Activated T-cell treated with anti-CD3 and anti-CD28 coated beads, Interleukin-2, amount 50 U/mL, for 4 hours (primary cell): ENCODE data around the gene CLIC3. TPM values are rescaled to one million over a fixed set of nuclear protein-coding genes. Genes with fewer than 3 reads are reported as not detected.
"Not testable (repeated sequence)": the region's sequence is repeated elsewhere in the genome, so short reads cannot be mapped to it uniquely, and the experiment has no call there.

ENCODE experiments used
- ATAC-seq, 2 donors: fragments of 200-7000 bp; cut with Tn5 transposase; one replicate each; pipeline ENCODE4 v1.10.0; 2021
- DNase-seq: peaks from one replicate; pipeline ENCODE4 v3.0.0-alpha.2; 2020
- H3K27me3 Mint-ChIP-seq: one replicate; pipeline ENCODE4 v1.8.0; 2021; ENCODE audit warnings: low read depth, mixed read lengths
- H3K36me3 Mint-ChIP-seq: one replicate; pipeline ENCODE4 v1.8.0; 2022; ENCODE audit warnings: mixed read lengths; ENCODE audit not compliant: insufficient read depth
- H3K4me1 Mint-ChIP-seq: one replicate; pipeline ENCODE4 v1.8.0; 2021; ENCODE audit warnings: low read depth, mixed read lengths
- H3K4me3 Mint-ChIP-seq: one replicate; pipeline ENCODE4 v1.8.0; 2021; ENCODE audit warnings: mild to moderate bottlenecking, moderate library complexity, mixed read lengths
- H3K9me3 Mint-ChIP-seq: one replicate; pipeline ENCODE4 v1.8.0; 2021; ENCODE audit warnings: mixed read lengths
- total RNA-seq, 3 donors: library from RNA; stranded (reverse); gene quantifications; one replicate each; pipeline ENCODE4 v1.2.1, GENCODE V29; 2021

Gene CLIC3
- total RNA-seq, 3 donors from 2014 or later: 0.18 to 0.54 TPM; not detected in 1

DNA sequence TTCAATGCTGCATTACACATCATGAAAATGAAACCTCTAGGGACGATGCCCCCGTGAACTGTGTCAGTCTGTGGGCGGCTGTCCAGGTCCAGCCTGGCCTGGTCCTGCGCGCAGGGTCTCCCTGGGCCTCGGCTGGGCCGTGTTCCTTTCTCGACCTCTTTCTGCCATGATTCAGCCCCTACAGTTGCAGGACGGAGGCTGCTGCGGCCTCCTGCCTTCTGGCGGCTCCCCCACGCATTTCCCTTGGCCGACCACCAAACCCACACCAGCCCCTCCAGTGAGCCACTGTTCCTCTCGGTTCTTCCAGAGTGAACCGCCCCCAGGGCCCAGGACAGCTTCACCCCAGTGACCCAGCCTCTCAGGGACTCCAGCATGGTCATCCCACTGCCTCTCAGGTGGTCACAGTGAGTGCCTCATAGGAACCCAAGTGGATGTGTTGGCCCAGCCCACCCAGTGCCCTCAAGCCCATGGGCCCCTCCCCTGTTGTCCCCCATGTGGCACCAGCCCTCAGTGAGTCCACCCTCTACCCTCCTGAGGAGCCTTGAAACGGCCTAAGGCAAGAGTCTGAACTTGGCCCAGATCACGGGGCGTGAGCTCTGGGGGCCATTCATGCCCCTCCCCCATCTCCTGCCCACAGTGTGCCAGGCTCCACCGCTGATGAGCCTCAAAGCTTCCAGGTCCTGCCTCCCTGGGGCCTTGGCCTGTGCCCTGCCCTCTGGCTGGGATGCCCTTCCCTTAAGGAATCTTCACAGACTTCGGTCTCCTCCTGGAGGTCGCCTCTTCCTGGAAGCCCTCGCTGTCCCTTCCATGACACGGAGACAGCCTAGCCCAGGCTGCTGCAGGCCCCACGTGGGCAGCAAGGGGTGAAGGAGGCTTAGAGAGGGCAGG, 10.0 kb upstream of the CLIC3 start:
- Mint-ChIP-seq H3K9me3 (no peaks in the 10 kb centered on the region), H3K27me3 (no peaks in the 10 kb centered on the region), H3K4me1 (peaks cover 7% of the 10 kb centered on the region), H3K36me3 (no peaks in the 10 kb centered on the region), H3K4me3 (no peak overlapping the region)
- peak; percentile 28 to 44 for ATAC-seq
- DNase-seq: no peak

DNA sequence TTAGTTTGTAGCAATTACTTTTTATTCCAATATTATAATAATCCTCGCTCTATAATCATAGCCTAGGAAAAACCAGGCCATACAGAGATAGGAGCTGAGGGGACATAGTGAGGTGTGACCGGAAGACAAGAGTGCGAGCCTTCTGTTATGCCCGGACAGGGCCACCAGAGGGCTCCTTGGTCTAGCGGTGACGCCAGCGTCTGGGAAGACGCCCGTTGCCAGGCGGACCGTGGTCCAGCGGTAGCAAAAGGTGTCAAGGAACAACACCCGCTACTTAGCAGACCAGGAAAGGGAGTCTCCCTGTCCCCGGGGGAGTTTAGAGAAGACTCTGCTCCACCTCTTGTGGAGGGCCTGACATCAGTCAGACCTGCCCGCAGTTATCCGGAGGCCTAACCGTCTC, 7.9 kb upstream of the CLIC3 start:
- not testable (repeated sequence) for H3K27me3 Mint-ChIP-seq, H3K9me3 Mint-ChIP-seq, H3K4me3 Mint-ChIP-seq, DNase-seq, ATAC-seq, H3K36me3 Mint-ChIP-seq
- H3K4me1 Mint-ChIP-seq: peaks cover 15% of the 10 kb centered on the region

DNA sequence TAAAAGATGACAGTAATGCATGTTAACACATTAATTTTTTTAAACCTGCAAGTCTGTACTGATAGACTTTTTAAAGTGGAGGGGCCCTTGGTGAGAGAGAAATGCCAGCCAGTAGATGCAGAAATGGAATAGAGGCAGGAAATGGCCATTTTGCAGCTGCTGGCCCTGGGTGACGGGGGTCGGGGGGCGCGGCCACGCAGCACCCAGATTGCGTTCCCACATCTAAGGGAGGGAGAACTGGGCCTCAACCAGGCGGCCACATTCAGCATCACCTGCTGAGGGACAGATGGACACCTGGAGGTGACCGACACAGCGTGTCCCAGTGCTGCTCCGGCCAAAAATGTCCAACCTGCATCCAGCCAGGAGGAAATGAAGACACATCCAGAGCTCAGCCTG, 6.3 kb upstream of the CLIC3 start:
- DNase-seq: no peak
- Mint-ChIP-seq H3K4me3 (no peak overlapping the region), H3K4me1 (peaks cover 23% of the 10 kb centered on the region), H3K27me3 (no peaks in the 10 kb centered on the region), H3K9me3 (no peaks in the 10 kb centered on the region), H3K36me3 (no peaks in the 10 kb centered on the region)
- no peak for ATAC-seq

DNA sequence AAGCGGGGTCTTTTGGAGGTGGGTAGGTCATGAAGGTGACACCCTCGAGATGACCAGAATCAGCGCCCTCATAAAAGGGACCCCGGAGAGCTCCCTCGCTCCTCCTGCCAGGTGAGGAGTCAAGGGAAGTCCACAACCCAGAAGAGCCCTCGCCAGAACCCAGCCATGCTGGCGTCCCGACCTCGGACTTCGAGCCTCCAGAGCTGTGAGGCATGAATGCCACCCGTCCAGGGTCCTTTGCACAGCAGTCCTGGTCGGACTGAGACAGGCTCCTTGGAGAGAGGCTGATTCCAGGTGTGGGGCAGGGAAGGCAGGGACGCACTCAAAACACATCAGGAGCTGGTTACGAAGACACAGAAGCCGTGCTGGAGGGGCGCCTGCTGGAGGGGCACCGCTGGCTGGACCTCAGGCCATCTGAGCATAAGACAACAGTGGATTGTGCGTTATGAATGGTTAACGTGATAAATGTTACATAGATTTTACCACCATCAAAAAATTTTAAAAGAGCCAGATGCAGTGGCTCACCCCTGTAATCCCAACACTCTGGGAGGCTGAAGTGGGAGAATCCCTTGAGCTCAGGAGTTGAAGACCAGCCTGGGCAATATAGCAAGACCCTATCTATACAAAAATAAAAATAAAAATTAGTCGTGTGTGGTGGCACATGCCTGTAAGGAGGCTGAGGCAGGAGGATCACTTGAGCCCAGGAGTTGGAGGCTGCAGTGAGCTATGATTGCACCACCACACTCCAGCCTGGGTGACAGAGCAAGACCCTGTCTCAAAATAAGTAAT, 5.7 kb upstream of the CLIC3 start:
- no peaks in the 10 kb centered on the region for H3K27me3 Mint-ChIP-seq
- H3K9me3 Mint-ChIP-seq: no peaks in the 10 kb centered on the region
- H3K36me3 Mint-ChIP-seq: no peaks in the 10 kb centered on the region
- ATAC-seq (no peak), DNase-seq (no peak)
- H3K4me3 Mint-ChIP-seq: no peak overlapping the region
- peaks cover 27% of the 10 kb centered on the region for H3K4me1 Mint-ChIP-seq

DNA sequence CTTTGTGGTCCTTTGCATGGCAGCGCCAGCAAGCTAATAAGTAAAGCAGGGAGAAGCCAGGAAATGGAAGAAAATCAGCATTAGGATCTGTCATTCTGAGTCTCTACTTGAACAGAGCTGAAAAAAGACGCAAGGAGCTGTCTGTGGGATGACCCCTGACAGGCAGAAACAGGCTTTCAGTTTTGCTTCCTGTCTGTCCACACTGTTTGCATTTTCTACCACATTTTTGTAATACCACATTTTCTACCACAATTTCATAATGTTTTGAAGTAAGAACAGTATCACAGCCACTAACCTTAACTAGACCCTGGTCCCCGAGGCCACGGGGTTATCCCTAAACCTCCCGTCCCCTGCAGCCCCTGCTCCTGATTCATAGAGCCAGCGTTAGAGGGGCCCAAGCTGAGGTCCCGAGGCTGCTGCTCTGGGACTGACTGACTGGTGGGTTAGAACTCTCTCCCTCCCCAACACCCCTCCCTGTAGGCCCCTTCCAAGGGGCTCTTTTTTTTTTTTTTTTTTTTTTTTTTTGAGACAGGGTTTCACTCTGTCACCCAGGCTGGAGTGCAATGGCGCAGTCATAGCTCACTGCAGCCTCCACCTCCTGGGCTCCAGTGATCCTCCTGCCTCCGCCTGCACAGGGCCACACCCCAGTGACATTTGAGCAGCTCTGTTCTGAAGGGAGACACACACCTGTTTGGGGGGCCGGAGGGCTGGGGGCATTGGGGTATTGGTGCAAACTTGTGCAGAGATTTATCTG, 4.0 kb upstream of the CLIC3 start:
- H3K4me1 Mint-ChIP-seq: peaks cover 31% of the 10 kb centered on the region
- DNase-seq: no peak
- peak; percentile 56 to 65 for ATAC-seq
- no peaks in the 10 kb centered on the region for H3K36me3 Mint-ChIP-seq
- no peaks in the 10 kb centered on the region for H3K9me3 Mint-ChIP-seq
- no peaks in the 10 kb centered on the region for H3K27me3 Mint-ChIP-seq
- H3K4me3 Mint-ChIP-seq: no peak overlapping the region

- Mint-ChIP-seq H3K4me1 (peaks cover 37% of the 10 kb centered on the region), H3K9me3 (no peaks in the 10 kb centered on the region), H3K4me3 (peak overlapping the region; percentile 56), H3K27me3 (no peaks in the 10 kb centered on the region), H3K36me3 (peaks cover 2% of the 10 kb centered on the region)
- no peak for DNase-seq
- ATAC-seq: no peak
Observed at GRCh38 chr9:136997830-136998234, 1.5 kb upstream of the CLIC3 start.

DNA sequence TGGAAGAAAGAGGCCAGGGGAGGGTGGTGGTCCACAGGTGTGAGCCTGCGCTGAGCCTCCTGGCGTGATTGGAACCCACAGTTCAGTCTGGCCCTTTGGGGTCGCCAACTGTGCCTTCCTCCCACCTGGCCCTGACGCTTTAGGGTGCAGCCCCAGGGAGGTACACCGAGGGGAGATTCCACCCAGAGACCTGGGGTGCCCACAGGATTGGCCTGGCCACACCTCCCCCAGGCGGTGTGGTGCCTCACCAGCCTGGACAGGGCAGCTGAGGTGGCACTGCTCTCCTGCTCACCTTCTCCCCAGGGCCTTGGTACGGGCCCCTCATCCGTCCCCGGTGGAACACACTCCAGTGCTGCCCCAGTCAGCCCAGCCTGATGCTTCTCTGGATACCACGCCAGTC, 1.0 kb upstream of the CLIC3 start:
- Mint-ChIP-seq H3K27me3 (no peaks in the 10 kb centered on the region), H3K36me3 (peaks cover 2% of the 10 kb centered on the region), H3K4me3 (peak overlapping the region; percentile 56), H3K4me1 (peaks cover 40% of the 10 kb centered on the region), H3K9me3 (no peaks in the 10 kb centered on the region)
- DNase-seq (no peak), ATAC-seq (no peak)

DNA sequence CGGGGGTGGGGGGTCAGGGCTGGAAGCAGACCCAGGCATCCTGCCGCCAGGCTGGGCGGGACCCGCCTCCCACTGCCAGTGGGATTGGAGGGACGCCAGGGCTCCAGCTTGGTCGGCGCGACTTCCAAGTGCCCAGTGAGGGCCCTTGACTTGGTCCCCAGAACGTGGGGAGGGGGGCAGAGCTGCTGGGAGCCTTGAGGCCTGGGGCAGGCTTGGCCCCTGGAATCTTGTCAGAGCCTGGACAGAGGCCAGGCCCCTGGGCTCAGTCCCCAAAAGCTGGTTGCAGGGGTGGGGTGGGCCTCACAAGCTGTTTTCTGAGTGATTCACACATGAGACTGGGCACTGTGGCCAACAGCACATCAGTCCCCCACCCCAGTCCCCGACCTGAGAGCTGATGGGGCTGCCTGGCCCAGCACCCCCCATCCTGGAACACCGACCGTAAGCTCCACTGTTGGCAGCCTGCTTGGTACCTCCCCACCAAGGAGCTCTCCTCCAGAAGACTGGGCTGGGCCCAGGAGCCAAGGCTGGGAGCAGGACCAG, 526 bp downstream of the CLIC3 start:
- no peak for DNase-seq
- Mint-ChIP-seq H3K9me3 (no peaks in the 10 kb centered on the region), H3K4me3 (peak overlapping the region; percentile 62), H3K27me3 (no peaks in the 10 kb centered on the region), H3K4me1 (peaks cover 47% of the 10 kb centered on the region), H3K36me3 (peaks cover 2% of the 10 kb centered on the region)
- no peak for ATAC-seq

GRCh38 chr9:136995362-136995761, 1.0 kb downstream of the CLIC3 start:
- Mint-ChIP-seq H3K27me3 (no peaks in the 10 kb centered on the region), H3K4me3 (no peak overlapping the region), H3K36me3 (peaks cover 2% of the 10 kb centered on the region), H3K9me3 (no peaks in the 10 kb centered on the region), H3K4me1 (peaks cover 43% of the 10 kb centered on the region)
- ATAC-seq (no peak), DNase-seq (no peak)

DNA sequence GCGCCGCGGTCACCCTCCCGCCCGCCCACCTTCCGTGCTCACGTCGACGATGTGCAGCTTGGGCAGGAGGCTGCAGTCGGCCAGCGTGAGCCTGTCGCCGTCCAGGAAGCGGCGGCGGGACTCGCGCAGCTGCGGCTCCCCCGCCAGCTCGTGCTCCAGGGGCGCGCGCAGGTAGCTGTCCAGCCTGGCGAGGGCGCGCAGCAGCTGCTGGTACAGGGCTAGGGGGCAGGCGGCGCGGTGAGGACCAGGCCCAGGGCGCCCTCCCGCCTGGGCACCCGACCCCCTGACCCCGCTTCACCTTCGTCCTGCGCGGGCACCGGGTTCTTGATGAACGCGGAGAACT, 1.5 kb downstream of the CLIC3 start:
- H3K36me3 Mint-ChIP-seq: peaks cover 2% of the 10 kb centered on the region
- no peak overlapping the region for H3K4me3 Mint-ChIP-seq
- DNase-seq (no peak), ATAC-seq (no peak)
- peaks cover 38% of the 10 kb centered on the region for H3K4me1 Mint-ChIP-seq
- no peaks in the 10 kb centered on the region for H3K27me3 Mint-ChIP-seq
- no peaks in the 10 kb centered on the region for H3K9me3 Mint-ChIP-seq

DNA sequence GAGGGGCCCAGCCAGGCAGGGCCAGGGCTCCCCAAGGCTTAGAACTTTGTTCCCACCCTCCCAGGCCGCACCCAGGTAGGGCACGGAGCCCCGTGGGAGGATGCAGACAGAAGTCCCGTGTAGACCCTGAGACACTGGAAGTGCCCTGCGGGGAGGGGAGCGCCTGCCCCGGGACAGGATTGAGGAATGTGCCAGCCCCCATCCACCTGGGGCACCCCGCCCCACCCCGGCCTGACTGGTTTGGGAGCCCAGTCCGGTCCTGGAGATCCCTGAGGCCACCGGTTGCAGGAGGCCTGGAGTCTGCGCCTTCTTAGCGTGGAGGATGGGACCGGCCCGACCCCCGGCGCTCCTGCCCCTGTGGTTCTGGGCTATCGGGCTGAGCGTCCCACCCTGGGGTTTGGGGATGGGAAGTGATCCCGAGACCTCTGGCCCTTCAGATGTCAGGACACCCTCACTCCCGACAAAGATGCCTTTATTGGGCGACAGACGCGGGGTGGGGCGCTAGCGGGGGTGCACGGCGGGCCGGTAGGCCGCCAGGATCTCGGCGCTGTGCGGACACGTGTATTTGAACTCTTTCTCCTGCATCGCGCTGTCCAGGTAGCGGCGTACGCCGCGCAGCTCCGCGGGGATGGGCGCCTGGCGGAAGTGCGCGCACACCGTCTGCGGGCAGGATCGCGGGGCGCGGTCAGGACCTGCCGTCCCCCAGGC, 2.0 kb downstream of the CLIC3 start:
- Mint-ChIP-seq H3K36me3 (peaks cover 2% of the 10 kb centered on the region), H3K9me3 (no peaks in the 10 kb centered on the region), H3K4me3 (no peak overlapping the region), H3K4me1 (peaks cover 38% of the 10 kb centered on the region), H3K27me3 (no peaks in the 10 kb centered on the region)
- ATAC-seq: no peak
- DNase-seq: no peak

GRCh38 chr9:136992819-136993369, 3.5 kb downstream of the CLIC3 start:
- Mint-ChIP-seq H3K36me3 (peaks cover 2% of the 10 kb centered on the region), H3K4me3 (peak overlapping the region; percentile 87), H3K4me1 (peaks cover 33% of the 10 kb centered on the region), H3K9me3 (no peaks in the 10 kb centered on the region), H3K27me3 (no peaks in the 10 kb centered on the region)
- no peak for ATAC-seq
- no peak for DNase-seq

DNA sequence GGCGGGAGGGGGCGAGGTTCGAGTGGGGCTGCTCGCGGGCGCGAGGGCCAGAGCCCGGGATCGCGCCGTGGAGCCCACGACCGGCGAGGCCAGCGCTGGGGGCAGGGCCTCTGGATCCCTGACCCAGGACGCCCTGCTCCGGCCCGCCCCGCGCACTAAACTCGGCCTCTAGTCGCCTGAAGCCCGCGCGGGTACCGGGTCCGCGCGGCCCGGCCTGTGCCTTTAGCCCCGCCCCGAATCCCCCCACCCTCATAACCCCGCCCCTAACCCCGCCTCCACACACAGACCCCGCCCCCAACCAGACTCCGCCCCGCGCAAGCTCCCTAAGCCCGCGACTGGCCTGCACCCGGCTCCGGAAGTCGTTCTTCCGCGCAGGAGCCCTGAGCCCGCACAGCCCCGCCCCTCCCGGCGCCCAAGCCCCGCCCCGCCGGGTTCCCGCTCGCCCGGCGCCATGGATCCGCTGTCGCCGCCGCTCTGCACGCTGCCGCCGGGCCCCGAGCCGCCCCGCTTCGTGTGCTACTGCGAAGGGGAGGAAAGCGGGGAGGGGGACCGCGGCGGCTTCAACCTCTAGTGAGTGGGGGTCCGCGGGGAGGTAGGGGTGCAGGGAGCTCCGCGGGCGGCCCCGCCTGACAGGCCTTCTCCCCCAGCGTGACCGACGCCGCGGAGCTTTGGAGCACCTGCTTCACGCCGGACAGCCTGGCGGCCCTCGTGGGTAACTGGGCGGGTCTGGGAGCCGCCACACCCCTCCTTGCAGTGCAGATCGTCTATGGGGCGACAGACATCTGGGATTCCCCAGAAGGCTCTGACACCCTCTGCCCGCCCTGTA, 4.2 kb downstream of the CLIC3 start, which contains the start of gene PAXX:
Gene PAXX, plus strand, starts transcription at position 430 of the 826 bp plus-strand sequence. Its CDS starts 22 bp downstream, at position 452.
- no peaks in the 10 kb centered on the region for H3K9me3 Mint-ChIP-seq

More for the DNA sequence above, 4.2 kb downstream of the CLIC3 start, which contains the start of gene PAXX:
- peaks cover 26% of the 10 kb centered on the region for H3K4me1 Mint-ChIP-seq
- peak; percentile 94 for DNase-seq
- H3K4me3 Mint-ChIP-seq: peak within 1 kb of the TSS; percentile 87
- peak; percentile 91 for ATAC-seq
- peaks cover under 1% of the 10 kb centered on the region for H3K27me3 Mint-ChIP-seq
- peaks cover 2% of the 10 kb centered on the region for H3K36me3 Mint-ChIP-seq
